H1 (cell line): Measurements from ENCODE around the gene CCDC8. TPM values are rescaled to one million over a fixed set of nuclear protein-coding genes. Genes with fewer than 3 reads are reported as not detected.

ENCODE experiments used
- CTCF ChIA-PET: fragments of 300-600 bp; sonication (Branson Sonifier 250); formaldehyde crosslinking; loops from one replicate; lab custom pipeline; 2021; ENCODE audit not compliant: partially characterized antibody; lab: Charles Lee
- POLR2A ChIA-PET: fragments of 300-600 bp; sonication (Branson Sonifier 250); formaldehyde crosslinking; loops from one replicate; lab custom pipeline; 2021; ENCODE audit warnings: inconsistent platforms; ENCODE audit not compliant: partially characterized antibody; lab: Charles Lee
- DNase-seq, 2 experiments: peaks; one replicate each; pipeline versions ENCODE4 v3.0.0 to v3.0.0-alpha.2; 2010 to 2022; ENCODE audit warnings: low spot score in 2 of 2, low read depth in 1 of 2, mixed read lengths in 1 of 2
- FAIRE-seq: peaks from 2 replicates; lab custom pipeline; 2011; peaks lifted over from hg19 to GRCh38; lab: Jason Lieb, UNC
- H2AFZ ChIP-seq: 2 replicates; pipeline ENCODE4 v1.8.1; 2012; ENCODE audit warnings: low read length, inconsistent platforms
- H2AK5ac ChIP-seq: 2 replicates; pipeline ENCODE4 v1.6.1; 2013; ENCODE audit warnings: low read depth, low read length
- H2BK120ac ChIP-seq: replicated peaks from 2 replicates; pipeline ENCODE3; 2013; ENCODE audit warnings: low read depth, low read length, inconsistent platforms
- H2BK12ac ChIP-seq: 2 replicates; pipeline ENCODE4 v1.6.1; 2013; ENCODE audit warnings: low read depth, low read length
- H2BK15ac ChIP-seq: 2 replicates; pipeline ENCODE4 v1.6.1; 2013; ENCODE audit warnings: low read length
- H2BK20ac ChIP-seq: 2 replicates; pipeline ENCODE4 v1.6.1; 2013; ENCODE audit warnings: low read length
- H2BK5ac ChIP-seq: 2 replicates; pipeline ENCODE4 v1.6.1; 2013; ENCODE audit warnings: low read depth, low read length
- H3K14ac ChIP-seq: 2 replicates; pipeline ENCODE4 v1.6.1; 2013; ENCODE audit warnings: inconsistent platforms; ENCODE audit not compliant: insufficient read length
- H3K18ac ChIP-seq: 2 replicates; pipeline ENCODE4 v1.6.1; 2013; ENCODE audit warnings: low read length; ENCODE audit errors: extremely low read depth
- H3K23ac ChIP-seq: 2 replicates; pipeline ENCODE4 v1.6.1; 2013; ENCODE audit warnings: inconsistent platforms; ENCODE audit not compliant: insufficient read length
- H3K23me2 ChIP-seq: 2 replicates; pipeline ENCODE4 v1.6.1; 2013; ENCODE audit warnings: low read depth, low read length
- H3K27ac ChIP-seq: 2 replicates; pipeline ENCODE4 v1.6.1; 2011; ENCODE audit warnings: low read depth, low read length, inconsistent platforms
- H3K27me3 ChIP-seq, 4 experiments: replicated peaks in 1 of 4; 1 replicate in 1 of 4; 2 replicates in 3 of 4; pipeline versions ENCODE4 v1.6.1 to v1.8.1; 2011 to 2013; ENCODE audit warnings: low read length in 3 of 4, mild to moderate bottlenecking in 3 of 4, inconsistent platforms in 2 of 4, mixed read lengths in 2 of 4, moderate library complexity in 1 of 4; ENCODE audit not compliant: control insufficient read depth in 3 of 4, insufficient read depth in 3 of 4; ENCODE audit errors: extremely low read depth in 1 of 4
- H3K36me3 ChIP-seq, 4 experiments: 2 replicates each; pipeline versions ENCODE4 v1.6.1 to v1.8.1; 2011 to 2013; ENCODE audit warnings: mild to moderate bottlenecking in 4 of 4, low read length in 3 of 4, moderate library complexity in 2 of 4, control low read depth in 1 of 4, inconsistent platforms in 1 of 4; ENCODE audit not compliant: insufficient read depth in 4 of 4, control insufficient read depth in 2 of 4
- H3K4ac ChIP-seq: replicated peaks from 2 replicates; pipeline ENCODE3; 2013; ENCODE audit warnings: low read length, low read depth, mixed read lengths, inconsistent platforms; ENCODE audit not compliant: insufficient read length
- H3K4me1 ChIP-seq, 4 experiments: replicated peaks in 1 of 4; 1 replicate in 1 of 4; 2 replicates in 3 of 4; pipeline versions ENCODE4 v1.6.1 to v1.8.1; 2011 to 2013; ENCODE audit warnings: low read length in 3 of 4, inconsistent platforms in 2 of 4, mixed read lengths in 1 of 4; ENCODE audit not compliant: insufficient read depth in 4 of 4, control insufficient read depth in 3 of 4
- H3K4me2 ChIP-seq, 2 experiments: 2 replicates each; pipeline versions ENCODE4 v1.6.1 to v1.8.1; 2011 to 2013; ENCODE audit warnings: low read depth in 2 of 2, low read length in 2 of 2, control low read depth in 1 of 2, inconsistent platforms in 1 of 2, mild to moderate bottlenecking in 1 of 2; ENCODE audit not compliant: insufficient read depth in 1 of 2
- H3K4me3 ChIP-seq, 4 experiments: fragments of 200-600, 300-600 bp in 1 of 4; sonication (generic), shearing (Covaris generic), sonication (Bioruptor Twin) in 1 of 4; 2 replicates each; pipeline versions ENCODE4 v1.5.1 to v1.8.1; 2011 to 2016; ENCODE audit warnings: low read length in 4 of 4, low read depth in 3 of 4, control low read depth in 2 of 4, inconsistent platforms in 2 of 4, mild to moderate bottlenecking in 2 of 4, mixed read lengths in 1 of 4, moderate library complexity in 1 of 4; ENCODE audit not compliant: insufficient read depth in 2 of 4; ENCODE audit errors: extremely low read depth in 1 of 4
- H3K56ac ChIP-seq: replicated peaks from 2 replicates; pipeline ENCODE3; 2013; ENCODE audit warnings: low read depth, mild to moderate bottlenecking, mixed read lengths, low read length, inconsistent platforms; ENCODE audit not compliant: insufficient read length
- H3K79me1 ChIP-seq: 2 replicates; pipeline ENCODE4 v1.6.1; 2013; ENCODE audit warnings: low read depth, low read length, control low read depth
- H3K79me2 ChIP-seq, 2 experiments: 2 replicates each; pipeline versions ENCODE4 v1.6.1 to v1.8.1; 2012 to 2013; ENCODE audit warnings: low read length in 2 of 2, mild to moderate bottlenecking in 2 of 2, inconsistent platforms in 1 of 2; ENCODE audit not compliant: insufficient read depth in 2 of 2, control insufficient read depth in 1 of 2
- H3K9ac ChIP-seq, 4 experiments: replicated peaks in 1 of 4; 1 replicate in 1 of 4; 2 replicates in 3 of 4; pipeline versions ENCODE4 v1.6.1 to v1.8.1; 2011 to 2013; ENCODE audit warnings: low read depth in 3 of 4, low read length in 3 of 4, control low read depth in 2 of 4, mild to moderate bottlenecking in 2 of 4, moderate library complexity in 2 of 4, inconsistent platforms in 1 of 4; ENCODE audit errors: extremely low read depth in 1 of 4
- H3K9me3 ChIP-seq, 2 experiments: 2 replicates each; pipeline versions ENCODE4 v1.6.1 to v1.8.1; 2012 to 2013; ENCODE audit warnings: mild to moderate bottlenecking in 2 of 2, moderate library complexity in 2 of 2, control low read depth in 1 of 2, inconsistent platforms in 1 of 2, low read depth in 1 of 2, low read length in 1 of 2, mixed read lengths in 1 of 2; ENCODE audit not compliant: insufficient read depth in 2 of 2
- H4K20me1 ChIP-seq, 2 experiments: replicated peaks in 1 of 2; 2 replicates each; pipeline versions ENCODE3 to v1.8.1; 2011 to 2013; ENCODE audit warnings: inconsistent platforms in 2 of 2, low read length in 2 of 2, mild to moderate bottlenecking in 1 of 2; ENCODE audit not compliant: insufficient read depth in 2 of 2, control insufficient read depth in 1 of 2
- H4K5ac ChIP-seq: 2 replicates; pipeline ENCODE4 v1.6.1; 2013; ENCODE audit warnings: low read length, low read depth, mixed read lengths, inconsistent platforms; ENCODE audit not compliant: insufficient read length
- H4K8ac ChIP-seq: 2 replicates; pipeline ENCODE4 v1.8.0; 2013; ENCODE audit warnings: mild to moderate bottlenecking, moderate library complexity, low read length, inconsistent platforms; ENCODE audit not compliant: insufficient read depth; ENCODE audit errors: extremely low read depth
- H4K91ac ChIP-seq: replicated peaks from 2 replicates; pipeline ENCODE3; 2013; ENCODE audit warnings: low read length, mixed read lengths, inconsistent platforms; ENCODE audit not compliant: insufficient read length
- BCL11A ChIP-seq, 2 experiments: IDR thresholded peaks; one replicate each; pipeline ENCODE4 v1.6.1; 2011; ENCODE audit warnings: low read depth in 2 of 2, low read length in 2 of 2, mild to moderate bottlenecking in 2 of 2
- EGR1 ChIP-seq: IDR thresholded peaks from 2 replicates; pipeline ENCODE4 v1.6.1; 2011; ENCODE audit warnings: low read depth, low read length, borderline replicate concordance
- FOSL1 ChIP-seq: IDR thresholded peaks from 2 replicates; pipeline ENCODE4 v1.6.1; 2011; ENCODE audit warnings: mild to moderate bottlenecking, low read depth, low read length, moderate library complexity; ENCODE audit not compliant: insufficient read depth
- HDAC2 ChIP-seq, 2 experiments: fragments of 300-600 bp in 1 of 2; sonication (generic) in 1 of 2; IDR thresholded peaks; 2 replicates each; pipeline ENCODE4 v1.6.1; 2011 to 2012; ENCODE audit warnings: low read depth in 2 of 2, low read length in 2 of 2, mild to moderate bottlenecking in 2 of 2, moderate library complexity in 2 of 2, borderline replicate concordance in 1 of 2, inconsistent platforms in 1 of 2
- PHF8 ChIP-seq: fragments of 200-600 bp; sonication (generic); conservative IDR thresholded peaks from 2 replicates; pipeline ENCODE4 v1.7.1; 2012; ENCODE audit warnings: low read depth, mild to moderate bottlenecking, inconsistent platforms, low read length, moderate library complexity
- POU5F1 ChIP-seq: IDR thresholded peaks from 2 replicates; pipeline ENCODE4 v1.6.1; 2011; ENCODE audit warnings: low read depth, mild to moderate bottlenecking, low read length, moderate library complexity
- RBBP5 ChIP-seq: IDR thresholded peaks from 2 replicates; pipeline ENCODE4 v1.7.1; 2012; ENCODE audit warnings: low read depth, mild to moderate bottlenecking, inconsistent platforms, low read length, moderate library complexity, borderline replicate concordance
- RXRA ChIP-seq: IDR thresholded peaks from 2 replicates; pipeline ENCODE4 v1.6.1; 2011; ENCODE audit warnings: low read depth, mild to moderate bottlenecking, low read length, moderate library complexity; ENCODE audit not compliant: insufficient read depth
- TAF7 ChIP-seq: optimal IDR thresholded peaks from 2 replicates; pipeline ENCODE3; 2011; ENCODE audit warnings: low read depth, mild to moderate bottlenecking, inconsistent platforms, low read length, moderate library complexity, borderline replicate concordance
- ZNF274 ChIP-seq: IDR thresholded peaks from 2 replicates; pipeline ENCODE4 v1.7.0; 2012; ENCODE audit warnings: low read length, borderline replicate concordance; ENCODE audit errors: extremely low read depth
- WGBS, 2 experiments: shearing (Covaris generic) in 1 of 2; methylation state at CpG; one replicate each; pipeline versions ENCODE4 v1.1.6 to v1.1.7; 2013 to 2015; ENCODE audit warnings: low lambda C conversion rate in 2 of 2, mixed read lengths in 2 of 2, inconsistent platforms in 1 of 2, low coverage in 1 of 2, missing lambda C conversion rate in 1 of 2; ENCODE audit not compliant: insufficient replicate concordance in 2 of 2, insufficient coverage in 1 of 2, insufficient read length in 1 of 2; ENCODE audit errors: extremely low coverage in 1 of 2, missing lambda C conversion rate in 1 of 2; 5-methylcytosine and 5-hydroxymethylcytosine counted together
- polyA plus RNA-seq, 7 experiments: library from polyadenylated mRNA; depleted of rRNA in 3 of 7; stranded (reverse) in 5 of 7; unstranded in 2 of 7; fragments of >200 nt in 5 of 7; fragments of 200-250 nt in 2 of 7; gene quantifications; 1 replicate in 5 of 7; 2 replicates in 1 of 7; 4 replicates in 1 of 7; pipeline versions ENCODE4 v1.2.1 to v1.2.3, GENCODE V29; 2011 to 2013; ENCODE audit warnings: missing spikeins in 2 of 7, mixed read lengths in 2 of 7
- total RNA-seq: library from RNA; stranded (reverse); fragmentation: NEBNext Ultra II Directional; extraction: Animal tissue kit (Norgen Biotek cat#: 25700); gene quantifications from 2 replicates; pipeline ENCODE4 v1.2.1, GENCODE V29; 2021

Gene CCDC8
- total and polyA plus RNA-seq, 2 of the 8 experiments (the other 6 are each of a cell fraction or from before 2014, with no cell fraction given): 4.9 to 13.6 TPM

DNA sequence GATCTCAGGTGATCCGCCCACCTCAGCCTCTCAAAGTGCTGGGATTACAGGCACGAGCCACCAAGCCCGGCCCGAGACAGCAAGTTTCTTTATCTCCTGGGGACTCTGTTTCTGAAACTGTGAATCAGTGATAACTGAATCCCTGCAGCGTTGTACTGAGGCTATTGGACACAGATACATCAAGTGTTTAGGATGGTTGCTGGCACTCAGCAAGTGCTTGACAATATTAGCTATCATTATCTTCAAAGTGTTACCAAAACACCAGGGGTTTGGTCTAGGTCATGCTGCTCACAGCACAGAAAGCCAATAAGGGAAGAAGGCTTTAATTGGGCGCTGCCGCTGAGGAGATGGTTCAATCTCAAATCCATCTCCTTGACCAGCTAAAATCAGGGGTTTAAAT, 35.9 kb upstream of the CCDC8 start:
- no peaks in the 10 kb centered on the region for H3K27me3 ChIP-seq
- TF ChIP-seq EGR1 (no peak), ZNF274 (no peak), RXRA (no peak), FOSL1 (no peak), HDAC2 (IDR thresholded peaks at IDR 0.05; ENCODE audit: borderline replicate concordance in 1 of 2, low read depth in 2 of 2, low read length in 2 of 2) (no peak), POU5F1 (no peak), RBBP5 (no peak), BCL11A (IDR thresholded peaks at IDR 0.05; ENCODE audit: low read depth in 2 of 2, low read length in 2 of 2) (no peak), PHF8 (no peak), TAF7 (no peak)
- H3K36me3 ChIP-seq: no peaks in the 10 kb centered on the region
- no peak for FAIRE-seq
- no peak overlapping the region for H2BK120ac ChIP-seq
- ChIA-PET POLR2A (no interaction called here), CTCF (interaction anchor here (0.8 to 5.5 kb wide), 2 partner anchors 11 to 17 kb away, joined by 3 to 20 read pairs; no protein-coding TSS in a partner anchor)
- no peak overlapping the region for H3K18ac ChIP-seq
- no peak overlapping the region for H2BK12ac ChIP-seq
- no peak overlapping the region for H3K14ac ChIP-seq
- no peak for DNase-seq
- no peaks in the 10 kb centered on the region for H3K79me2 ChIP-seq
- H4K5ac ChIP-seq: no peak overlapping the region
- H4K20me1 ChIP-seq: no peaks in the 10 kb centered on the region
- no peak overlapping the region for H3K27ac ChIP-seq
- no peak overlapping the region for H3K56ac ChIP-seq
- no peaks in the 10 kb centered on the region for H3K79me1 ChIP-seq
- no peak overlapping the region for H3K4me3 ChIP-seq
- no peak overlapping the region for H3K4me2 ChIP-seq
- H2AFZ ChIP-seq: no peak overlapping the region
- H2BK20ac ChIP-seq: no peak overlapping the region
- no peak overlapping the region for H3K4ac ChIP-seq
- H3K9ac ChIP-seq: no peak overlapping the region
- H3K9me3 ChIP-seq: no peaks in the 10 kb centered on the region
- no peak overlapping the region for H2AK5ac ChIP-seq
- H2BK15ac ChIP-seq: no peak overlapping the region
- H4K91ac ChIP-seq: no peak overlapping the region
- H3K23ac ChIP-seq: no peak overlapping the region
- no peak overlapping the region for H4K8ac ChIP-seq
- WGBS, 2 experiments: 65% methylated on average over 6 of the region's 7 CpGs; no CpG with 5 or more reads in 1 of the 2 experiments
- H3K4me1 ChIP-seq: no peaks in the 10 kb centered on the region
- no peak overlapping the region for H2BK5ac ChIP-seq
- no peaks in the 10 kb centered on the region for H3K23me2 ChIP-seq
